Measurements from ENCODE around the gene SHISA9. TPM values are rescaled to one million over a fixed set of nuclear protein-coding genes. Genes with fewer than 3 reads are reported as not detected.

The SHISA9 gene
- total RNA-seq, 2 experiments from 2014 or later, result not detected

GRCh38 chr16:13060932-13061331 lies 159.5 kb downstream of the SHISA9 start:
- no TSS peak for BruUV-seq (replicated peaks)
- intact Hi-C loops (cut with micrococcal nuclease; ENCODE audit: unreplicated experiment), result no loop called here
- no peaks in the 10 kb centered on the region for H3K9me3 ChIP-seq (ENCODE audit: low read length)
- H2AFZ ChIP-seq (ENCODE audit: low read length), result no peak overlapping the region
- CTCF ChIA-PET (ENCODE audit: unreplicated experiment), result no interaction called here
- H3K79me2 ChIP-seq (ENCODE audit: insufficient read depth, low read depth, low read length), result no peaks in the 10 kb centered on the region
- H3K36me3 ChIP-seq (ENCODE audit: insufficient read depth, low read length), result no peaks in the 10 kb centered on the region
- no peaks in the 10 kb centered on the region for H3K4me1 ChIP-seq (ENCODE audit: insufficient read depth, low read length, poor library complexity, severe bottlenecking)
- no peak overlapping the region for H3K27ac ChIP-seq (ENCODE audit: low read depth, low read length, poor library complexity, severe bottlenecking)
- no peak overlapping the region for H3K4me3 ChIP-seq (ENCODE audit: low read depth, low read length, poor library complexity, severe bottlenecking)
- no peaks in the 10 kb centered on the region for H4K20me1 ChIP-seq (ENCODE audit: insufficient read depth, low read length)
- no peak overlapping the region for H3K4me2 ChIP-seq (ENCODE audit: low read length)
- POLR2A ChIA-PET, result interaction anchor here (0.7 kb wide), 1 partner anchor 17 kb away, joined by 3 read pairs; no protein-coding TSS in a partner anchor
- no peaks in the 10 kb centered on the region for H3K9me2 ChIP-seq (ENCODE audit: insufficient read depth, low read length)
- DNase-seq (ENCODE audit: low spot score), result no peak
- no peak for TF ChIP-seq EZH2phosphoT487 (IDR thresholded peaks at IDR 0.05; ENCODE audit: borderline replicate concordance, low read depth, low read length)
- TF ChIP-seq, protein P1, sequence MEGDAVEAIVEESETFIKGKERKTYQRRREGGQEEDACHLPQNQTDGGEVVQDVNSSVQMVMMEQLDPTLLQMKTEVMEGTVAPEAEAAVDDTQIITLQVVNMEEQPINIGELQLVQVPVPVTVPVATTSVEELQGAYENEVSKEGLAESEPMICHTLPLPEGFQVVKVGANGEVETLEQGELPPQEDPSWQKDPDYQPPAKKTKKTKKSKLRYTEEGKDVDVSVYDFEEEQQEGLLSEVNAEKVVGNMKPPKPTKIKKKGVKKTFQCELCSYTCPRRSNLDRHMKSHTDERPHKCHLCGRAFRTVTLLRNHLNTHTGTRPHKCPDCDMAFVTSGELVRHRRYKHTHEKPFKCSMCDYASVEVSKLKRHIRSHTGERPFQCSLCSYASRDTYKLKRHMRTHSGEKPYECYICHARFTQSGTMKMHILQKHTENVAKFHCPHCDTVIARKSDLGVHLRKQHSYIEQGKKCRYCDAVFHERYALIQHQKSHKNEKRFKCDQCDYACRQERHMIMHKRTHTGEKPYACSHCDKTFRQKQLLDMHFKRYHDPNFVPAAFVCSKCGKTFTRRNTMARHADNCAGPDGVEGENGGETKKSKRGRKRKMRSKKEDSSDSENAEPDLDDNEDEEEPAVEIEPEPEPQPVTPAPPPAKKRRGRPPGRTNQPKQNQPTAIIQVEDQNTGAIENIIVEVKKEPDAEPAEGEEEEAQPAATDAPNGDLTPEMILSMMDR (conservative IDR thresholded peaks at IDR 0.05; ENCODE audit: low read length), result no peak

DNA sequence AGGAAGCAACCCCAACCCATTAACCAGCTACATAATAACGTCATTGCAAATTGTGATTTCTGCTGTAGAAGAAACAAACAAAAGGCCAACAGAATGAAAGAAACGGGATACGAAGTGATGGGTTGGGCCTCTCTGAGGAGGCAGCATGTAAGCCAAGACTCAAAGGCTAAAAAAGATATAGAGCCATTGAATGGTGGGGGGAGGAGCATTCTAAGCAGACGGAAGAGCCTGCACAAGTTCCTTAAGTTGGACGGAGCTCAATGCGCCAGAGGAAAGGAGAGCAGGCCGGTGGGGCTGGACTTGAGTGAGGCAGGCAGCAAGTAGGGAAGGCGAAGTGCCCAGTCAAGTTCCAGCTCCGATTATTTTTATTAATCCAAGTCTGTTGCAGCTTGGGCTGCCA lies 160.3 kb downstream of the SHISA9 start:
- Histone ChIP-seq H3K4me2 (ENCODE audit: low read length) (no peak overlapping the region), H3K27ac (ENCODE audit: low read depth, low read length, poor library complexity, severe bottlenecking) (no peak overlapping the region), H4K20me1 (ENCODE audit: insufficient read depth, low read length) (no peaks in the 10 kb centered on the region), H3K9me2 (ENCODE audit: insufficient read depth, low read length) (no peaks in the 10 kb centered on the region), H3K9me3 (ENCODE audit: low read length) (no peaks in the 10 kb centered on the region), H3K79me2 (ENCODE audit: insufficient read depth, low read depth, low read length) (no peaks in the 10 kb centered on the region), H3K36me3 (ENCODE audit: insufficient read depth, low read length) (no peaks in the 10 kb centered on the region), H3K4me3 (ENCODE audit: low read depth, low read length, poor library complexity, severe bottlenecking) (no peak overlapping the region), H3K4me1 (ENCODE audit: insufficient read depth, low read length, poor library complexity, severe bottlenecking) (no peaks in the 10 kb centered on the region), H2AFZ (ENCODE audit: low read length) (no peak overlapping the region)
- POLR2A ChIA-PET, result interaction anchor here (0.7 kb wide), 1 partner anchor 18 kb away, joined by 3 read pairs; no protein-coding TSS in a partner anchor
- no TSS peak for BruUV-seq (replicated peaks)
- CTCF ChIA-PET (ENCODE audit: unreplicated experiment), result no interaction called here
- TF ChIP-seq, protein P1 (conservative IDR thresholded peaks at IDR 0.05; ENCODE audit: low read length), result no peak
- TF ChIP-seq EZH2phosphoT487 (IDR thresholded peaks at IDR 0.05; ENCODE audit: borderline replicate concordance, low read depth, low read length), result no peak
- intact Hi-C loops (cut with micrococcal nuclease; ENCODE audit: unreplicated experiment), result no loop called here
- DNase-seq (ENCODE audit: low spot score), result no peak

DNA sequence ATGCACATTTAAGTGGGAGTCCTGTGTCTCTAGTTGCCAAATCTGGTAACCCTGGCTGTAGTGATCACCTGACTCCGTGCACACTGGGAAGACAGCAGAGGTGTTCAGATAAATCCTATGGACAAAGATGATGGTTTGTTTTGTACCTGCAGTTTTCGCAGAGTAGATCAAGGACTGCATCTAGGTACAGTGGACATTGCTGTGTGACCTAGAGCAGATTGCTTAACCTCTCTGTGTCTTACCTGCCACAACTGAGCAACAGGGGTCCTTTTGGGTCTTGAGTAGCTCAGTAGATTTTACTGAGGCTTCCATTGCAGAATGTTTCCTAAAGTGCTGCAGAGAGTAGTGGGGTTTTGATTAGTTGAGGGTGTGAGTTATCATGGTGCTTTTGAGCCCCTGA lies 160.8 kb downstream of the SHISA9 start:
- DNase-seq (ENCODE audit: low spot score), result no peak
- ChIA-PET CTCF (ENCODE audit: unreplicated experiment) (no interaction called here), POLR2A (no interaction called here)
- no peak overlapping the region for H3K4me2 ChIP-seq (ENCODE audit: low read length)
- H3K4me1 ChIP-seq (ENCODE audit: insufficient read depth, low read length, poor library complexity, severe bottlenecking), result no peaks in the 10 kb centered on the region
- H3K4me3 ChIP-seq (ENCODE audit: low read depth, low read length, poor library complexity, severe bottlenecking), result no peak overlapping the region
- no peaks in the 10 kb centered on the region for H3K79me2 ChIP-seq (ENCODE audit: insufficient read depth, low read depth, low read length)
- no peaks in the 10 kb centered on the region for H3K9me2 ChIP-seq (ENCODE audit: insufficient read depth, low read length)
- no peaks in the 10 kb centered on the region for H3K9me3 ChIP-seq (ENCODE audit: low read length)
- BruUV-seq (replicated peaks), result no TSS peak
- H3K36me3 ChIP-seq (ENCODE audit: insufficient read depth, low read length), result no peaks in the 10 kb centered on the region
- H2AFZ ChIP-seq (ENCODE audit: low read length), result no peak overlapping the region
- no peak overlapping the region for H3K27ac ChIP-seq (ENCODE audit: low read depth, low read length, poor library complexity, severe bottlenecking)
- H4K20me1 ChIP-seq (ENCODE audit: insufficient read depth, low read length), result no peaks in the 10 kb centered on the region
- intact Hi-C loops (cut with micrococcal nuclease; ENCODE audit: unreplicated experiment), result no loop called here
- TF ChIP-seq EZH2phosphoT487 (IDR thresholded peaks at IDR 0.05; ENCODE audit: borderline replicate concordance, low read depth, low read length), result no peak
- TF ChIP-seq, protein P1 (conservative IDR thresholded peaks at IDR 0.05; ENCODE audit: low read length), result no peak
